GM12874 (cell line): Measurements from ENCODE around the gene PHACTR1.

Experiments
- TF ChIP-seq, protein P1 (sequence below): IDR thresholded peaks from 2 replicates; pipeline ENCODE4 v1.5.1; 2011; ENCODE audit warnings: low read depth, mild to moderate bottlenecking, control low read depth, low read length, moderate library complexity; ENCODE audit not compliant: insufficient read depth

Gene PHACTR1

DNA sequence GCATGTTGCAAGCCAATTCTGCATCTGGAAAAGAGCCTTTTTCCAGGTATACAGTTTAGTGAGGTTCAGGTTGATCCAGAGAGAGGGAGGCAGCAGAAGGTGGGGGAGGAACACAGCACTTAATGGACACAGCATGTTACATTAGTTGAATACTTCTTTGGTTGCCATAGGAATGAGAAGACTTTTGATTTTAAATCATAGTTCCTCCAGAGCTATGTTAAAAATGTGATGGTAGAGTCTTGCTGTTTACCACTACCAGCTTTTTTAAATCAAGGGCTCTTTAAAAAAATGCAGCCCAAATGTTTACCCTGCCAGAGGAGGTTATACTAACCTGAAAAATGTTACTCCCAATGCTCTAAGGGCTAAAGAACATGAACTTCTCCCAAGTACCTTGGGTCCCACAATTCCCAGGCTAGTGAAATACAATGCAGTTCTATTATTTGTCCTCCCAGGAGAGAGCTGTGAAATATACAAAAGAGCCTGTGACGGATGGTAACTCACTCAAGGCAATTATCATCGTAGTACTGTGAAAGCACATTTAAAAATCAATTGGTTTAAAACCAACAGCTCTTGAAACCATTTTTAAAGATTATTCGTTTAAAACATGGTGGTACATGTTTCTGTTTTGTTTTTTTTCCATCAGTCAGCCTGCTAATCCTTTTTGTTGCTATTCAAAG is 6.9 kb upstream of the PHACTR1 start:
- TF ChIP-seq, protein P1, sequence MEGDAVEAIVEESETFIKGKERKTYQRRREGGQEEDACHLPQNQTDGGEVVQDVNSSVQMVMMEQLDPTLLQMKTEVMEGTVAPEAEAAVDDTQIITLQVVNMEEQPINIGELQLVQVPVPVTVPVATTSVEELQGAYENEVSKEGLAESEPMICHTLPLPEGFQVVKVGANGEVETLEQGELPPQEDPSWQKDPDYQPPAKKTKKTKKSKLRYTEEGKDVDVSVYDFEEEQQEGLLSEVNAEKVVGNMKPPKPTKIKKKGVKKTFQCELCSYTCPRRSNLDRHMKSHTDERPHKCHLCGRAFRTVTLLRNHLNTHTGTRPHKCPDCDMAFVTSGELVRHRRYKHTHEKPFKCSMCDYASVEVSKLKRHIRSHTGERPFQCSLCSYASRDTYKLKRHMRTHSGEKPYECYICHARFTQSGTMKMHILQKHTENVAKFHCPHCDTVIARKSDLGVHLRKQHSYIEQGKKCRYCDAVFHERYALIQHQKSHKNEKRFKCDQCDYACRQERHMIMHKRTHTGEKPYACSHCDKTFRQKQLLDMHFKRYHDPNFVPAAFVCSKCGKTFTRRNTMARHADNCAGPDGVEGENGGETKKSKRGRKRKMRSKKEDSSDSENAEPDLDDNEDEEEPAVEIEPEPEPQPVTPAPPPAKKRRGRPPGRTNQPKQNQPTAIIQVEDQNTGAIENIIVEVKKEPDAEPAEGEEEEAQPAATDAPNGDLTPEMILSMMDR, result no peak

DNA sequence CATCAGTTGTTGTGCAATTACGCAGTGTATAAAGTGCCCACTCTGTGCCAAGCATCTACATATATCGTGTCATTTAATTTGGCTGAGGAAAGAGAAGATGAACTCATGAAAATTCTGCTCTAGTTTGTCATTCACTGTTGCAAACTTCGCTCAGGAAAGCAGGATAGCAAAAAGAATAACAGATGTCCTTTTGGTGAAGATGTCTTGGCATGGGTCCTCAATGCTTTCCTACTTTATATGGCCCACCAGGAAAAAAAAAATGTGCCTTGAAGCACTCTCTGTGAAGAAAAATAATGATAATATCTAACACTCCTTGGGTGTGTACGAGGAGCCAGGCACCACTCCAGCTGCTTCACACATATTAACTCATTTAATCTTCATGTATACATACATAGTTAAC is 5.6 kb upstream of the PHACTR1 start:
- TF ChIP-seq, protein P1, result no peak

DNA sequence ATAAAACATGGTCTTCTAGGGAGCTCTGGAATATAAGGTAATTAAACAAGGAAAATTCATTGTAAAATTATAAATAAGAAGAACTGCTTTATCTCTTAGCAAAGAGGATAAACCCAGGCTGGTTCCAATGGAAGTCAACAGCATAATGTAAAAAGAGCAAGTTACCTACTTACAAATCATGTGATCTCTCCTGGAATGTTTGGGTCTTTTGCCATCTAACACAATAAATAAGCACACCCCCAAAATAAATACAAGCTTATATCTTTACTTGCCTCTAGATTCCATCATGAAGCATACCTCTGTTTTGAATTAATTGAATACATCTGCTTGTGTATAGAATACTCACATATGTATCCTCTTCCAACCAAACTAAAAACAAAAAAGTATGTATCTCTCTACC is 2.5 kb upstream of the PHACTR1 start:
- TF ChIP-seq, protein P1, result no peak

DNA sequence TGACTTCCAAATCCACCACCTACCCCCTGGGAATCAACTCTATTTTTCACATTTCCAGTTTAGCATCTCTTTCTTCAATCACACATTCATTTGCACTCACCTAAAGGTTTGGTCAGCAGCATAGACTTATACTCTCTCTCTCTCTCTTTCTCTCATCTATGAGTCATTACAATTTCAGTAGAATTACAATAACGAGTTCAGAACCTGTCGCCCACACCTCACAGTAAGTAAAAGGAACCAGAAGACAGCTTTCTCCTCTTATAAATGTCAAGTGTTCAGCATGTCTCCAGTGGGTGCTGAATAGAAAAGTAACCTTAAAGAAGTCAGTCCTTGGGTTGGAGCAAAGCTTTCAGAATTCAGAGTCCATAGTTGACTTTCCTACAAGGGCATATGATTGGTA is 1.1 kb upstream of the PHACTR1 start:
- TF ChIP-seq, protein P1, result no peak

DNA sequence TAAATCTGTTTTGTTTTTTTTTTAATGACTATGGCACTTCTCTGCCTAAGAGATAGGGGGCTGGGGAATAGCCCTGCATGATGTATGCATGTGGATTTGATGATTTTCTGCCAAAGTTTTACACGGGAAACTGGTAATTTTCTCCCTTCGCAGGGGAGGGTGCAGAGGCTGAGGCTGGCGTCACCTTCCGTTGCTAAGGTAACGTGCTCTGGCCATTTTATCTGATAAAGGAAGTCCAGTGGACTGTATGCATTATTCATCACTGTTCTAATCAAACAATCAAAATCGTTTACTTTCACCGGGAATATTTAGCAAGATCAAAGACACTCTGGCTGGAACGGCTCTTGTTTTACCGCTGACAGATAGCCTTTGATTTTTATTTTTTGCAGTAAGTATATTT is 789 bp downstream of the PHACTR1 start:
- TF ChIP-seq, protein P1, result no peak

DNA sequence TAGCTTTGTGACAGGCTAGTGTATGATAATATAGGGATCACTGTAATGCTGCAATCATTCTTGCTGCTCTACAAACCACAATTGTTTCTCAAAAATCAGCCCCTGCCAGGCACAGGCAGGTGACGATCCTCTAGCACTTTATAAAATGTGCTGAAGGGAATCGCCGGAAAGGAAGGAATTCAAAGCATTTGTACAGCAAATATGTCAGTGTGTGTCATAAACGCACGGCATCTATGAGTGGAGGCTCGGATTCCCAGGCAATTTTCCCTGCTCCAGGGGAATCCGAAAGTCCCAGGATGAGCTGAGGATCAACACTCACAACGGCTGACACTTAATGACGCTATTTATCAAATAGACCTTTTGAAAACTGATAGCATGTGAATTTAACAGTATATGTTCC is 1.4 kb downstream of the PHACTR1 start:
- TF ChIP-seq, protein P1, result no peak

DNA sequence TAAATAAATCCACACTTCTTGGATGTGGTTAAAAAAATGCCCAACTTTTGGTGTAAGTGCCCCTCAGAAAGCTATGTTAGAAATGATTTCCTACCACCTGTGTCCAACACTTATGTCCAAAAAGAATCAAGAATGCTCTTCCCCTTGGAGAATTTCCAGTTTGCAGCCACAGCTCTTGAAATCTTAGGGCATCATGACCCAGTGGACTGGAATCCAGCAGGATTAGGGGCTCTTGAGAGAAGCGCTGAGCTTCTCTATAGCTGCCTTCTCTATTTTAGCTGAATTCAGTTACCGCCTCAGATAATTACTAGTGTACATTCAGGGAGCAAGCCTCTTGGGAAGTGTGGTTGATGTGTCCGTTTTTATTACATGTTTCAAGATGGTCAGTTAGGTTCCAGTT is 2.5 kb downstream of the PHACTR1 start:
- TF ChIP-seq, protein P1, result no peak
